DND-41 (cell line): ENCODE data around the gene SMARCA4.

ENCODE experiments used
- ATAC-seq: fragments of 200-7000 bp; cut with Tn5 transposase; 3 replicates; pipeline ENCODE4 v1.9.1; 2021; ENCODE audit warnings: low read depth; ENCODE audit not compliant: insufficient read depth
- DNase-seq: peaks from one replicate; pipeline ENCODE4 v3.0.0-alpha.2; 2020
- H2AFZ ChIP-seq: 2 replicates; pipeline ENCODE4 v1.6.0; 2012; ENCODE audit warnings: low read depth, low read length
- H3K27ac ChIP-seq: 2 replicates; pipeline ENCODE4 v1.5.1; 2012; ENCODE audit warnings: low read length, inconsistent platforms
- H3K27me3 ChIP-seq: fragments of 200-600 bp; sonication (generic); 2 replicates; pipeline ENCODE4 v1.6.0; 2012; ENCODE audit warnings: low read length, mild to moderate bottlenecking, inconsistent platforms; ENCODE audit not compliant: insufficient read depth, poor library complexity
- H3K36me3 ChIP-seq: 2 replicates; pipeline ENCODE4 v1.5.1; 2012; ENCODE audit warnings: low read length, inconsistent platforms; ENCODE audit not compliant: insufficient read depth
- H3K4me1 ChIP-seq: 2 replicates; pipeline ENCODE4 v1.5.1; 2012; ENCODE audit warnings: mild to moderate bottlenecking, low read length; ENCODE audit not compliant: insufficient read depth
- H3K4me2 ChIP-seq: 2 replicates; pipeline ENCODE4 v1.6.0; 2012; ENCODE audit warnings: mild to moderate bottlenecking, moderate library complexity, low read length, inconsistent platforms; ENCODE audit not compliant: insufficient read depth
- H3K4me3 ChIP-seq, 2 experiments: fragments of 200-600 bp in 1 of 2; shearing (Covaris generic) in 1 of 2; 2 replicates each; pipeline ENCODE4 v1.5.1; 2012 to 2016; ENCODE audit warnings: inconsistent platforms in 2 of 2, low read length in 2 of 2, mild to moderate bottlenecking in 2 of 2, low read depth in 1 of 2, moderate library complexity in 1 of 2
- H3K79me2 ChIP-seq: 2 replicates; pipeline ENCODE4 v1.6.0; 2012; ENCODE audit warnings: low read length, inconsistent platforms; ENCODE audit not compliant: insufficient read depth
- H3K9ac ChIP-seq: 2 replicates; pipeline ENCODE4 v1.6.0; 2012; ENCODE audit warnings: low read depth, mild to moderate bottlenecking, inconsistent platforms, low read length, moderate library complexity
- H3K9me3 ChIP-seq: 2 replicates; pipeline ENCODE4 v1.5.1; 2012; ENCODE audit warnings: low read length, moderate library complexity, mild to moderate bottlenecking, inconsistent platforms; ENCODE audit not compliant: insufficient read depth, severe bottlenecking
- H4K20me1 ChIP-seq: 2 replicates; pipeline ENCODE4 v1.6.0; 2012; ENCODE audit warnings: low read length; ENCODE audit not compliant: insufficient read depth
- CTCF ChIP-seq: IDR thresholded peaks from 2 replicates; pipeline ENCODE4 v1.5.1; 2012; ENCODE audit warnings: borderline replicate concordance, low read length, moderate library complexity, mild to moderate bottlenecking; ENCODE audit not compliant: poor library complexity, severe bottlenecking; ENCODE audit errors: extremely low read depth
- EZH2 ChIP-seq: IDR thresholded peaks from 3 replicates; pipeline ENCODE4 v1.6.1; 2012; ENCODE audit warnings: borderline replicate concordance, low read depth, mild to moderate bottlenecking, moderate library complexity, low read length, inconsistent platforms; ENCODE audit not compliant: severe bottlenecking

The SMARCA4 gene

GRCh38 chr19:10976131-10976892 is 15.5 kb downstream of the SMARCA4 start:
- Histone ChIP-seq H3K4me2 (no peak overlapping the region), H4K20me1 (peaks cover 91% of the 10 kb centered on the region)

GRCh38 chr19:10977742-10978092 is 16.9 kb downstream of the SMARCA4 start:
- H4K20me1 ChIP-seq, result peaks cover 90% of the 10 kb centered on the region
- ATAC-seq (peak; percentile 44; the same call in 1 of the 3 replicates), DNase-seq (no peak)
- TF ChIP-seq CTCF (no peak), EZH2 (no peak)
- H3K79me2 ChIP-seq, result peaks cover 95% of the 10 kb centered on the region
- no peaks in the 10 kb centered on the region for H3K9me3 ChIP-seq
- no peak overlapping the region for H3K4me2 ChIP-seq
- no peak overlapping the region for H3K4me3 ChIP-seq
- H3K27me3 ChIP-seq, result no peaks in the 10 kb centered on the region
- H3K4me1 ChIP-seq, result peaks cover 3% of the 10 kb centered on the region; the same call in 1 of the 2 replicates
- H3K27ac ChIP-seq, result no peak overlapping the region; the same call in 1 of the 2 replicates
- no peak overlapping the region for H2AFZ ChIP-seq
- H3K9ac ChIP-seq, result no peak overlapping the region
- peaks cover 39% of the 10 kb centered on the region for H3K36me3 ChIP-seq

More at GRCh38 chr19:10976131-10976892, 15.5 kb downstream of the SMARCA4 start:
- Histone ChIP-seq H3K27me3 (no peaks in the 10 kb centered on the region), H3K27ac (no peak overlapping the region), H3K4me3 (no peak overlapping the region), H3K9ac (no peak overlapping the region), H3K9me3 (no peaks in the 10 kb centered on the region), H2AFZ (no peak overlapping the region), H3K4me1 (peaks cover 3% of the 10 kb centered on the region; the same call in 1 of the 2 replicates), H3K79me2 (peaks cover 97% of the 10 kb centered on the region), H3K36me3 (peaks cover 40% of the 10 kb centered on the region)
- ATAC-seq (no peak), DNase-seq (no peak)
- TF ChIP-seq EZH2, result no peak
- no peak for TF ChIP-seq CTCF

DNA sequence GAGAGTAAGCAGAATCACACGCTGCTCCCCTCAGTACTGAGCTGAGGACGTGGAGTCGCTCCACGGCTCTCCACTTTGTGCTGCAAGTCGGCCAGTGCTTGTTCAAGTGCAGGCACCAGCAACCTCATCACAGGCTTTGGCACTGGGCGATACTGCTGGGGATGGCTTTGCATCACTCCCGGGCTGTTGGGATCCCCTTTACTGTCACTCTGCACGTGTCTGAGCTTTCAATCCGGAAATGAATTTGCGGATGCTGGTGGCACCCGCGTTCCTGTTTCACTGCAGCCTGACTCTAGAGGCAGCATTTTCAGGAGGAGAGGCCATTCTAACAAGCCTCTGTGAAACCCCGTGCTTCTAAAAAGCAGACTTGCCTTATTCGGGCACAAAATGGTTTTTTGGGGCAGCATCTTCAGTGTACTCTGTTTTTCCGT is 19.1 kb downstream of the SMARCA4 start:
- H3K4me1 ChIP-seq, result no peaks in the 10 kb centered on the region
- no peak overlapping the region for H3K4me2 ChIP-seq
- H3K9ac ChIP-seq, result no peak overlapping the region

More for the DNA sequence above, 19.1 kb downstream of the SMARCA4 start:
- DNase-seq (peak; percentile 26), ATAC-seq (peak; percentile 53; the same call in 1 of the 3 replicates)
- Histone ChIP-seq H3K36me3 (peaks cover 55% of the 10 kb centered on the region), H3K27me3 (no peaks in the 10 kb centered on the region), H2AFZ (no peak overlapping the region), H3K4me3 (no peak overlapping the region), H3K9me3 (no peaks in the 10 kb centered on the region), H3K27ac (no peak overlapping the region), H4K20me1 (peaks cover 94% of the 10 kb centered on the region), H3K79me2 (peaks cover 98% of the 10 kb centered on the region)
- no peak for TF ChIP-seq CTCF
